Stimulated activated naive B cell treated with anti-CD40 and anti-IgM and Interleukin-4, amounts not matched to agents 10 μg/mL and 1 μg/mL and 100 μg/mL, for 72 hours (primary cell): ENCODE results near the gene USP11.

Experiments
- ATAC-seq, 2 donors: fragments of 150-1000 bp; cut with Tn5 transposase; replicated peaks; 2 replicates each; pipeline ENCODE4 v1.10.0; 2021; ENCODE audit warnings: moderate library complexity in 1 of 2
- DNase-seq: peaks from one replicate; pipeline ENCODE4 v3.0.0; 2021
- H3K27ac Mint-ChIP-seq: one replicate; pipeline ENCODE4 v1.8.0; 2022; ENCODE audit warnings: mild to moderate bottlenecking, mixed read lengths
- H3K27me3 Mint-ChIP-seq, 2 donors: one replicate each; pipeline ENCODE4 v1.8.0; 2022; ENCODE audit warnings: mixed read lengths in 2 of 2
- H3K36me3 Mint-ChIP-seq, 2 donors: one replicate each; pipeline ENCODE4 v1.8.0; 2022; ENCODE audit warnings: mixed read lengths in 2 of 2, mild to moderate bottlenecking in 1 of 2
- H3K4me1 Mint-ChIP-seq, 2 donors: one replicate each; pipeline ENCODE4 v1.8.0; 2022; ENCODE audit warnings: mixed read lengths in 2 of 2, mild to moderate bottlenecking in 1 of 2
- H3K4me3 Mint-ChIP-seq, 2 donors: one replicate each; pipeline ENCODE4 v1.8.0; 2022; ENCODE audit warnings: mild to moderate bottlenecking in 2 of 2, mixed read lengths in 2 of 2, moderate library complexity in 1 of 2
- H3K9me3 Mint-ChIP-seq, 2 donors: one replicate each; pipeline ENCODE4 v1.8.0; 2022; ENCODE audit warnings: mixed read lengths in 2 of 2, mild to moderate bottlenecking in 1 of 2

The USP11 gene

GRCh38 chrX:47198026-47198686 lies 34.7 kb upstream of the USP11 start:
- Mint-ChIP-seq H3K36me3 (peaks cover 26 to 74% of the 10 kb centered on the region in 2 donors), H3K4me3 (no peak overlapping the region), H3K4me1 (peaks cover 37 to 40% of the 10 kb centered on the region in 2 donors), H3K27ac (no peak overlapping the region), H3K9me3 (no peaks in the 10 kb centered on the region), H3K27me3 (no peaks in the 10 kb centered on the region)
- DNase-seq (no peak), ATAC-seq (no peak)

- no peak for ATAC-seq
- Mint-ChIP-seq H3K36me3 (peaks cover 26 to 75% of the 10 kb centered on the region in 2 donors), H3K27ac (peak overlapping the region; percentile 7)
Observed at GRCh38 chrX:47198687-47199080, 34.1 kb upstream of the USP11 start.

GRCh38 chrX:47199286-47199685 lies 33.5 kb upstream of the USP11 start:
- Mint-ChIP-seq H3K36me3 (peaks cover 26 to 80% of the 10 kb centered on the region in 2 donors), H3K9me3 (no peaks in the 10 kb centered on the region), H3K4me1 (peaks cover 33 to 36% of the 10 kb centered on the region in 2 donors), H3K27me3 (no peaks in the 10 kb centered on the region), H3K27ac (no peak overlapping the region), H3K4me3 (no peak overlapping the region)
- DNase-seq (no peak), ATAC-seq (no peak)

More at GRCh38 chrX:47198687-47199080, 34.1 kb upstream of the USP11 start:
- Mint-ChIP-seq H3K27me3 (no peaks in the 10 kb centered on the region), H3K9me3 (no peaks in the 10 kb centered on the region), H3K4me3 (no peak overlapping the region), H3K4me1 (peaks cover 33 to 36% of the 10 kb centered on the region in 2 donors)
- no peak for DNase-seq

GRCh38 chrX:47200385-47201150 lies 32.2 kb upstream of the USP11 start:
- ATAC-seq (no peak), DNase-seq (no peak)
- Mint-ChIP-seq H3K27ac (no peak overlapping the region), H3K9me3 (no peaks in the 10 kb centered on the region), H3K36me3 (peaks cover 31 to 87% of the 10 kb centered on the region in 2 donors), H3K4me1 (peaks cover 21 to 29% of the 10 kb centered on the region in 2 donors), H3K4me3 (no peak overlapping the region), H3K27me3 (no peaks in the 10 kb centered on the region)

GRCh38 chrX:47201345-47201944 lies 31.4 kb upstream of the USP11 start:
- no peak for ATAC-seq

GRCh38 chrX:47202316-47202715 lies 30.5 kb upstream of the USP11 start:
- Mint-ChIP-seq H3K27ac (peak overlapping the region; percentile 31), H3K27me3 (no peaks in the 10 kb centered on the region), H3K36me3 (peaks cover 27 to 89% of the 10 kb centered on the region in 2 donors), H3K4me3 (no peak overlapping the region), H3K4me1 (peaks cover 3 to 11% of the 10 kb centered on the region in 2 donors), H3K9me3 (no peaks in the 10 kb centered on the region)
- DNase-seq, result no peak
- no peak for ATAC-seq

More at GRCh38 chrX:47201345-47201944, 31.4 kb upstream of the USP11 start:
- Mint-ChIP-seq H3K4me3 (no peak overlapping the region), H3K36me3 (peaks cover 25 to 88% of the 10 kb centered on the region in 2 donors), H3K27ac (peak overlapping the region; percentile 57), H3K4me1 (peaks cover 12 to 20% of the 10 kb centered on the region in 2 donors), H3K9me3 (no peaks in the 10 kb centered on the region), H3K27me3 (no peaks in the 10 kb centered on the region)
- no peak for DNase-seq

GRCh38 chrX:47202877-47203276 lies 29.9 kb upstream of the USP11 start:
- no peak for DNase-seq
- peaks cover 27 to 88% of the 10 kb centered on the region in 2 donors for H3K36me3 Mint-ChIP-seq
- no peaks in the 10 kb centered on the region for H3K27me3 Mint-ChIP-seq
- no peak overlapping the region for H3K4me3 Mint-ChIP-seq
- peaks cover 0 to 8% of the 10 kb centered on the region in 2 donors for H3K4me1 Mint-ChIP-seq
- ATAC-seq, result no peak
- no peak overlapping the region for H3K27ac Mint-ChIP-seq
- no peaks in the 10 kb centered on the region for H3K9me3 Mint-ChIP-seq

- DNase-seq (no peak), ATAC-seq (no peak)
- Mint-ChIP-seq H3K4me1 (peaks cover 0 to 6% of the 10 kb centered on the region in 2 donors), H3K27me3 (no peaks in the 10 kb centered on the region), H3K27ac (no peak overlapping the region), H3K4me3 (no peak overlapping the region), H3K9me3 (no peaks in the 10 kb centered on the region), H3K36me3 (peaks cover 25 to 80% of the 10 kb centered on the region in 2 donors)
Observed at GRCh38 chrX:47204970-47205369, 27.8 kb upstream of the USP11 start.

- Mint-ChIP-seq H3K4me3 (no peak overlapping the region), H3K9me3 (no peaks in the 10 kb centered on the region), H3K27ac (no peak overlapping the region), H3K4me1 (peaks cover 0 to 7% of the 10 kb centered on the region in 2 donors), H3K27me3 (no peaks in the 10 kb centered on the region), H3K36me3 (peaks cover 21 to 78% of the 10 kb centered on the region in 2 donors)
- ATAC-seq (no peak), DNase-seq (no peak)
Observed at GRCh38 chrX:47206316-47206715, 26.5 kb upstream of the USP11 start.

GRCh38 chrX:47208108-47208507 lies 24.7 kb upstream of the USP11 start:
- no peak for ATAC-seq

GRCh38 chrX:47209508-47210238 lies 23.1 kb upstream of the USP11 start:
- Mint-ChIP-seq H3K4me1 (peaks cover 0 to 8% of the 10 kb centered on the region in 2 donors), H3K27me3 (no peaks in the 10 kb centered on the region), H3K36me3 (peaks cover 26 to 75% of the 10 kb centered on the region in 2 donors), H3K4me3 (no peak overlapping the region), H3K9me3 (no peaks in the 10 kb centered on the region), H3K27ac (no peak overlapping the region)
- DNase-seq (no peak), ATAC-seq (no peak)

More at GRCh38 chrX:47208108-47208507, 24.7 kb upstream of the USP11 start:
- DNase-seq, result no peak
- Mint-ChIP-seq H3K36me3 (peaks cover 23 to 78% of the 10 kb centered on the region in 2 donors), H3K9me3 (no peaks in the 10 kb centered on the region), H3K4me1 (peaks cover 0 to 8% of the 10 kb centered on the region in 2 donors), H3K27ac (no peak overlapping the region), H3K27me3 (no peaks in the 10 kb centered on the region), H3K4me3 (no peak overlapping the region)

- no peak overlapping the region for H3K27ac Mint-ChIP-seq
- H3K36me3 Mint-ChIP-seq, result peaks cover 22 to 72% of the 10 kb centered on the region in 2 donors
- peaks cover 0 to 5% of the 10 kb centered on the region in 2 donors for H3K4me1 Mint-ChIP-seq
- DNase-seq, result no peak
- no peaks in the 10 kb centered on the region for H3K9me3 Mint-ChIP-seq
- no peak overlapping the region for H3K4me3 Mint-ChIP-seq
- no peak for ATAC-seq
- no peaks in the 10 kb centered on the region for H3K27me3 Mint-ChIP-seq
Observed at GRCh38 chrX:47210661-47211425, 22.0 kb upstream of the USP11 start.
